Fibroblast of villous mesenchyme (primary cell): ENCODE data around the gene SERGEF. TPM values are rescaled to one million over a fixed set of nuclear protein-coding genes. Genes with fewer than 3 reads are reported as not detected.
A peak's percentile ranks its signal among the peaks of the same experiment; 100 is the strongest.

Experiments used
- DNase-seq: peaks from one replicate; pipeline ENCODE4 v3.0.0-alpha.2; 2010; ENCODE audit warnings: low read depth
- H3K4me3 ChIP-seq: 2 replicates; pipeline ENCODE4 v1.5.1; 2011; ENCODE audit warnings: low read depth, mild to moderate bottlenecking, low read length
- total RNA-seq: library from RNA; depleted of rRNA; stranded (reverse); fragments of >200 nt; gene quantifications from 2 replicates; pipeline ENCODE4 v1.2.3, GENCODE V29; 2012
- TF ChIP-seq, protein P1 (sequence below): IDR thresholded peaks from 2 replicates; pipeline ENCODE4 v1.5.1; 2012; ENCODE audit warnings: low read depth, mild to moderate bottlenecking, low read length; ENCODE audit not compliant: insufficient read depth

Gene SERGEF
- total RNA-seq, 1 donor = 21.2 TPM

DNA sequence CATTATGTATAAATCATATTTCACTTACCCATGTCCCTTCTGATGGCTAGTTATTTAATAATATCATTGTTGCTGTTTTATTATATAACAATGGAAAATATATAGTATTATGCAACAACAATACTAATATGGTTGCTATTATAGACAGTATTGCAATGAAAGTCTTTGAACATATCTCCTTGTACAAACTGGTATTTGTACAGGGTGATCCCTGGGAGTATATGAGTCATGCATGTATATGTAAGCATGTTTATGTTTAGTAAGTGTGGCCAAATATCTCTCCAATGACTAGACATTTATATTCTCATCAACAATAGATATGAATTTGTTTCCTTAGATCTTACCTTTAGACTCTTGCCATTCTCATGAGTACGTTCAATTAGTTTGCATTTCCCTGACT is 222.4 kb downstream of the SERGEF start:
- peak; percentile 65 for DNase-seq
- no peak overlapping the region for H3K4me3 ChIP-seq
- TF ChIP-seq, protein P1, sequence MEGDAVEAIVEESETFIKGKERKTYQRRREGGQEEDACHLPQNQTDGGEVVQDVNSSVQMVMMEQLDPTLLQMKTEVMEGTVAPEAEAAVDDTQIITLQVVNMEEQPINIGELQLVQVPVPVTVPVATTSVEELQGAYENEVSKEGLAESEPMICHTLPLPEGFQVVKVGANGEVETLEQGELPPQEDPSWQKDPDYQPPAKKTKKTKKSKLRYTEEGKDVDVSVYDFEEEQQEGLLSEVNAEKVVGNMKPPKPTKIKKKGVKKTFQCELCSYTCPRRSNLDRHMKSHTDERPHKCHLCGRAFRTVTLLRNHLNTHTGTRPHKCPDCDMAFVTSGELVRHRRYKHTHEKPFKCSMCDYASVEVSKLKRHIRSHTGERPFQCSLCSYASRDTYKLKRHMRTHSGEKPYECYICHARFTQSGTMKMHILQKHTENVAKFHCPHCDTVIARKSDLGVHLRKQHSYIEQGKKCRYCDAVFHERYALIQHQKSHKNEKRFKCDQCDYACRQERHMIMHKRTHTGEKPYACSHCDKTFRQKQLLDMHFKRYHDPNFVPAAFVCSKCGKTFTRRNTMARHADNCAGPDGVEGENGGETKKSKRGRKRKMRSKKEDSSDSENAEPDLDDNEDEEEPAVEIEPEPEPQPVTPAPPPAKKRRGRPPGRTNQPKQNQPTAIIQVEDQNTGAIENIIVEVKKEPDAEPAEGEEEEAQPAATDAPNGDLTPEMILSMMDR = no peak

DNA sequence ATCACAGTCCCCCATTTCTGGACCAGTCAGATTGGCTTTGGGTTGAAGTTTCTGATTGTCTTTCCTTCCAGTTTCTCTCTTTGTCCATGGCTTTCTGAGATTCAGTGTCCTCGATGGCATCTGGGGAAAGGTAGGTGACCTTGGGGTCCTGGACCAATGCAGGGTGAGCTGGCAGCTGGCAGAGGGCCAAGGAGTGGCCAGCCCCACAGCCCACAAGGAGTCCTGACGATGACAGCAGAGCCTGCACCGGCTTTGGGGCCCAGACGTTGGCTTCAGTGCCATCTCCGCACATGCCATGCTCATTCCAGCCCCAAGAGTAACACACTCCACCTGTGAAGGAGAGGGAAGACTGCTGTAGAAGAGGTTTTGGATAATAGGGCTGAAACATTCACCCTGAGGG is 224.8 kb downstream of the SERGEF start:
- TF ChIP-seq, protein P1 = no peak
- H3K4me3 ChIP-seq = no peak overlapping the region
- no peak for DNase-seq

DNA sequence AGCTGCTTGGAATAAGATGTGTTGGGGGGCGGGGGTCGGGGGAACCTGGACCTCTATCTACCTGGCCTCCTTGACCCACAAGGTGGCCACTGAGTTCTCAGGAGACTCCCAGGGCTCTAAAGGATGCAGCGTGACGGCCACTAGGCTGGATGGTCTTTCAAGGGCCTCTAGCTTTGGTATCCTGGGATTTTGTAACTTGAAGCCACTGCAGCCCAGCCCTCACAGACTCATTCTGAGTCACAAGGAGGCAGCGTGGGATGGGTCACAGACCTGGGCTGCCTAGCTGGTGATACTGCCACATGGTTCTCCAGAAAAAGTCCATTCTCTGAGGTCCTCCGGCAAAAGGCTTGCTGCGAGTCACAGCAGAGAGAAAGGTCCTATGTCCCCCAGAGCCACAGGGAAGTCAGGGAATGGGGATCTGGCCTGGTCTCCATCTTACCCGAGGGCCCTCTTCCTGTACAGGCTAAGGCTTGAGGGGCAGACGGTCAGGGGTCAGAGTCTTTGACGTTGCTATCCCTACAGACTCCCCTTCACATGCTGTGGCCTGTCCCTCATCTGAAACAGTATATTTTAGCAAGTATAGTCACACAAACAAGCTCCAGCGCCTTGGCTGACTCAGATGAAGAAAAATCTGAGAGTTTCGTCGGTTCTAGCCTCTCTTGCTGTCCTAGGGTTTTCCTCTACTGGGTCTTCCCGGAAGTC is 225.9 kb downstream of the SERGEF start:
- H3K4me3 ChIP-seq = no peak overlapping the region
- TF ChIP-seq, protein P1 = no peak
- DNase-seq = peak; percentile 71

DNA sequence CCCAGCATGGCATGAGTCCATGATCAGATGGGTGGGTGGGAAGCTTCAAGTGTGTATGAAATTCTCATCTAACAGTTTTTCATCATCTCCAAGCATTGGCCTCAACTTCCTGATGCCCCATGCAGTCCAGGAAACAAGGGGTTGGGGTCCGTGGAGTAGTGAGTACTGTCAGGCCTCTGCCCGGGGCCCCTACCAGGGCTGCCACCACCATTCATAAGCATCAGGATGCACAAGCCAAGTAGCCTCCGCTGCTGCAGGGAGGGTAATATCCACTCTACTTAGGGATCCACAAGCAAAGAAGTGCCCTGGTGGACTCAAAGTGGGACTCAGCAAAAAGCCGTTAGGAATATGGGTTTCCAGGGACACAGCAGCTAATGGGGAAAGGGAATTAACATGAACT is 229.0 kb downstream of the SERGEF start:
- TF ChIP-seq, protein P1 = no peak
- DNase-seq = no peak
- no peak overlapping the region for H3K4me3 ChIP-seq

DNA sequence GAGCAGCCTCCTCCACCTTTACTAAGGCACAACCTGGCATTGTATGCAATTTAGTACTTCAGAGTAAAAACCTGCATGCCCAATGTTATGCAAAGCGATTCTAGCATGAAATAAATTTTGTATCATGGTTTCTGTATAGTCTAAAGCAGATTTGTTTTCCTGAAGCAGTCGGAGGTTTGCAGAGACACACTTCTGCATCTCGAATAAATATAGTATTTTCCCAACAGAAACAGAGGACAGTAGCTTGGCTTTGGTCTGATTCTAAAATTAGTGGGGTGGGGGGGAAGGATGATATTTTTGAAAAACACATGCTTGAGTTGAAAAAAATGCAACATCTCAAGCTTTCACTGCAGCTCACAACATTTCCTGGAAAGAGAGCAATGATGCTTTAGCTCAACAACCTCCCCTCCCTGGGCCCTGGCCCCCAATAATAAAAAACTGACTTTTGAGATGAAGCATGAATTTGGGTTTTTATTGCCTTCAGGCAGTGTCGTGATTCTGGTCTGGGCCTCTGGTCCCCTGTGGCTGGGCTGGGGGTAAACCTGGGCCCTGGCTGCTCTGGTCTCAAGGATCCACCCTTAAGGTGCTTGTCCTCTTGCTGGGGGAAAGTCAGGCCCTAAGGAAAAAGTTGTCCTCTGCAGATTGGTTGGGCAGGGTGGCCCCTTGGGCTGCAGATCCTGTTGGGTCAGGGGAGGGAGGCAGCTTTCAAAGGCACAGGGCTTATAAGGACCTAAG is 230.1 kb downstream of the SERGEF start:
- TF ChIP-seq, protein P1 = no peak
- DNase-seq = no peak
- no peak overlapping the region for H3K4me3 ChIP-seq

DNA sequence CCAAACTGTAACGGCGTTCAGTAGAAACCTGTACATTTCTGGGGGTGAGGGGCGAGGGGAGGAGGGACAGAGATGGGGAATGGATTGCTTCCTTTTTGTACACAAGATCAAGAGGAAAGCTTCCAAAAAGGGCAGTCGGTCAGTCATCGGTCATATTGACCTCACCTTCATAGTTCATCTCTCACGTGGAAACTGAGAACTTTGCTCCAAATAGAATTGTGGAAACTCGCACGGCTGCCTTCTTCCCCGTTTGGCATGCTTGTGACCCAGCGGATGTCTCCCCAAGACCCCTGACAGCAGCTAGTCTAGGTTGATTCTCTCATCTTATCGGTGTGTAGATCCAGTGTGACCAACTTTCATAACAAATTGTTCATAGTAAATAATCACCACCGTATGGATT is 230.7 kb downstream of the SERGEF start:
- no peak overlapping the region for H3K4me3 ChIP-seq
- TF ChIP-seq, protein P1 = no peak
- no peak for DNase-seq
